H9 (cell line): Measurements from ENCODE around the gene MED25. TPM values are rescaled to one million over a fixed set of nuclear protein-coding genes. Genes with fewer than 3 reads are reported as not detected.
A peak's percentile ranks its signal among the peaks of the same experiment; 100 is the strongest.

ENCODE experiments used
- DNase-seq: peaks from one replicate; pipeline ENCODE4 v3.0.0-alpha.2; 2017
- H2AFZ ChIP-seq: one replicate; pipeline ENCODE4 v1.6.1; 2013; ENCODE audit warnings: mild to moderate bottlenecking, low read length, control low read depth, moderate library complexity
- H2AK5ac ChIP-seq: 2 replicates; pipeline ENCODE4 v1.6.1; 2013; ENCODE audit warnings: low read length, control low read depth, mixed read lengths; ENCODE audit not compliant: insufficient read length
- H2BK120ac ChIP-seq: one replicate; pipeline ENCODE4 v1.6.1; 2013; ENCODE audit warnings: low read depth, mild to moderate bottlenecking, low read length, control low read depth, inconsistent platforms; ENCODE audit not compliant: poor library complexity, severe bottlenecking
- H2BK12ac ChIP-seq: 2 replicates; pipeline ENCODE4 v1.6.1; 2013; ENCODE audit warnings: low read length, control low read depth, mixed read lengths, low read depth; ENCODE audit not compliant: insufficient read length
- H2BK15ac ChIP-seq: 2 replicates; pipeline ENCODE4 v1.6.1; 2013; ENCODE audit warnings: low read depth, low read length, control low read depth
- H2BK20ac ChIP-seq: one replicate; pipeline ENCODE4 v1.6.1; 2013; ENCODE audit warnings: low read depth, mild to moderate bottlenecking, low read length, control low read depth, inconsistent platforms; ENCODE audit not compliant: poor library complexity, severe bottlenecking
- H2BK5ac ChIP-seq: 2 replicates; pipeline ENCODE4 v1.6.1; 2013; ENCODE audit warnings: low read length, control low read depth, mixed read lengths; ENCODE audit not compliant: insufficient read length
- H3K14ac ChIP-seq: 2 replicates; pipeline ENCODE4 v1.6.1; 2013; ENCODE audit warnings: low read length, control low read depth; ENCODE audit not compliant: insufficient read depth
- H3K18ac ChIP-seq: 2 replicates; pipeline ENCODE4 v1.6.1; 2013; ENCODE audit warnings: low read depth, mild to moderate bottlenecking, mixed read lengths, low read length, control low read depth; ENCODE audit not compliant: insufficient read length
- H3K23ac ChIP-seq: 2 replicates; pipeline ENCODE4 v1.6.1; 2013; ENCODE audit warnings: low read length, control low read depth, mixed read lengths, low read depth; ENCODE audit not compliant: insufficient read length
- H3K23me2 ChIP-seq: 2 replicates; pipeline ENCODE4 v1.6.1; 2013; ENCODE audit warnings: low read depth, mild to moderate bottlenecking, mixed read lengths, low read length, control low read depth; ENCODE audit not compliant: insufficient read length, poor library complexity, severe bottlenecking
- H3K27ac ChIP-seq: 2 replicates; pipeline ENCODE4 v1.5.1; 2013; ENCODE audit warnings: low read length, control low read depth, mixed read lengths, low read depth; ENCODE audit not compliant: insufficient read length
- H3K27me3 ChIP-seq: 2 replicates; pipeline ENCODE4 v1.6.1; 2013; ENCODE audit warnings: low read length, control low read depth, inconsistent platforms; ENCODE audit not compliant: insufficient read depth
- H3K4ac ChIP-seq: 2 replicates; pipeline ENCODE4 v1.6.1; 2013; ENCODE audit warnings: low read depth, mild to moderate bottlenecking, control low read depth, inconsistent platforms, low read length, moderate library complexity
- H3K4me1 ChIP-seq: 2 replicates; pipeline ENCODE4 v1.6.1; 2013; ENCODE audit warnings: low read length, control low read depth, inconsistent platforms; ENCODE audit not compliant: insufficient read depth
- H3K4me2 ChIP-seq: 2 replicates; pipeline ENCODE4 v1.6.1; 2013; ENCODE audit warnings: low read length, control low read depth, mixed read lengths; ENCODE audit not compliant: insufficient read length, insufficient read depth
- H3K56ac ChIP-seq: 2 replicates; pipeline ENCODE4 v1.6.1; 2013; ENCODE audit warnings: low read depth, mild to moderate bottlenecking, mixed read lengths, low read length, control low read depth; ENCODE audit not compliant: insufficient read length
- H3K79me1 ChIP-seq: 2 replicates; pipeline ENCODE4 v1.6.1; 2013; ENCODE audit warnings: low read depth, mild to moderate bottlenecking, moderate library complexity, low read length, control low read depth, inconsistent platforms; ENCODE audit not compliant: insufficient read depth, poor library complexity, severe bottlenecking
- H3K79me2 ChIP-seq: 2 replicates; pipeline ENCODE4 v1.6.1; 2013; ENCODE audit warnings: low read length, control low read depth, inconsistent platforms; ENCODE audit not compliant: insufficient read depth
- H3K9ac ChIP-seq: 2 replicates; pipeline ENCODE4 v1.6.1; 2013; ENCODE audit warnings: low read length, control low read depth, mixed read lengths; ENCODE audit not compliant: insufficient read length; ENCODE audit errors: extremely low read depth
- H3K9me3 ChIP-seq: one replicate; pipeline ENCODE4 v1.6.1; 2013; ENCODE audit warnings: low read depth, low read length, inconsistent platforms; ENCODE audit not compliant: control insufficient read depth
- H3T11ph ChIP-seq: one replicate; pipeline ENCODE4 v1.6.1; 2013; ENCODE audit warnings: mild to moderate bottlenecking, low read length, control low read depth, inconsistent platforms
- H4K20me1 ChIP-seq: one replicate; pipeline ENCODE4 v1.6.1; 2013; ENCODE audit not compliant: control insufficient read depth, insufficient read length, insufficient read depth
- H4K5ac ChIP-seq: 2 replicates; pipeline ENCODE4 v1.6.1; 2013; ENCODE audit warnings: low read depth, mild to moderate bottlenecking, mixed read lengths, low read length, control low read depth; ENCODE audit not compliant: insufficient read length
- H4K8ac ChIP-seq: replicated peaks from 2 replicates; pipeline ENCODE4 v1.6.1; 2013; ENCODE audit warnings: low read length, control low read depth, mixed read lengths, low read depth; ENCODE audit not compliant: insufficient read length
- H4K91ac ChIP-seq: 2 replicates; pipeline ENCODE4 v1.6.1; 2013; ENCODE audit warnings: low read depth, mild to moderate bottlenecking, moderate library complexity, mixed read lengths, low read length, control low read depth; ENCODE audit not compliant: insufficient read length
- H3K27ac Mint-ChIP-seq, 3 experiments: 2 replicates in 2 of 3; 3 replicates in 1 of 3; pipeline ENCODE4 v1.8.0; 2020 to 2021; ENCODE audit warnings: mixed read lengths in 3 of 3, mild to moderate bottlenecking in 1 of 3, moderate library complexity in 1 of 3
- H3K27me3 Mint-ChIP-seq: 2 replicates; pipeline ENCODE4 v1.8.0; 2021; ENCODE audit warnings: low read depth, mild to moderate bottlenecking, moderate library complexity, mixed read lengths
- H3K36me3 Mint-ChIP-seq, 3 experiments: 2 replicates in 2 of 3; 3 replicates in 1 of 3; pipeline ENCODE4 v1.8.0; 2020 to 2021; ENCODE audit warnings: low read depth in 3 of 3, mixed read lengths in 3 of 3; ENCODE audit not compliant: insufficient read depth in 1 of 3
- H3K4me1 Mint-ChIP-seq, 2 experiments: 2 replicates each; pipeline ENCODE4 v1.8.0; 2020; ENCODE audit warnings: mixed read lengths in 2 of 2
- H3K4me3 Mint-ChIP-seq, 2 experiments: 2 replicates in 1 of 2; 3 replicates in 1 of 2; pipeline ENCODE4 v1.8.0; 2020 to 2021; ENCODE audit warnings: mild to moderate bottlenecking in 2 of 2, mixed read lengths in 2 of 2, moderate library complexity in 1 of 2
- H3K9me3 Mint-ChIP-seq, 2 experiments: 2 replicates in 1 of 2; 3 replicates in 1 of 2; pipeline ENCODE4 v1.8.0; 2020; ENCODE audit warnings: mild to moderate bottlenecking in 2 of 2, mixed read lengths in 2 of 2, moderate library complexity in 1 of 2
- CTCF ChIP-seq: fragments of 200-600 bp; sonication (generic); conservative IDR thresholded peaks from 3 replicates; pipeline ENCODE4 v1.8.0; 2021; ENCODE audit warnings: antibody characterized with exemption, mild to moderate bottlenecking
- WGBS: extraction: QIAGEN DNeasy Blood & Tissue Kit; methylation state at CpG from one replicate; pipeline ENCODE4 v1.1.7; 2013; ENCODE audit warnings: missing lambda C conversion rate, low lambda C conversion rate, mixed read lengths; ENCODE audit not compliant: insufficient read length; ENCODE audit errors: extremely low coverage; 5-methylcytosine and 5-hydroxymethylcytosine counted together
- total RNA-seq: library from RNA; stranded (reverse); gene quantifications from 2 replicates; pipeline ENCODE4 v1.2.1, GENCODE V29; 2021

MED25 gene
- total RNA-seq, 1 experiment from 2014 or later: 77.5 TPM

GRCh38 chr19:49850487-49851342, 32.6 kb downstream of the MED25 start, which contains the start of gene PTOV1:
Gene PTOV1, plus strand, starts transcription at chr19:49851159.
- H2BK20ac ChIP-seq: no peak within 1 kb of the TSS

More at GRCh38 chr19:49850487-49851342, 32.6 kb downstream of the MED25 start, which contains the start of gene PTOV1:
- Mint-ChIP-seq H3K9me3 (peaks cover 0 to 4% of the 10 kb centered on the region in 2 experiments; a peak in 2 of 5 replicates), H3K27me3 (no peaks in the 10 kb centered on the region; the same call in none of the 2 replicates), H3K36me3 (peaks cover 30 to 43% (median 35%) of the 10 kb centered on the region in 3 experiments), H3K4me3 (peak within 1 kb of the TSS; percentile 81 to 90), H3K27ac (peak within 1 kb of the TSS; percentile 91 to 96 (median 95)), H3K4me1 (peaks cover 22 to 27% of the 10 kb centered on the region in 2 experiments)
- Histone ChIP-seq H4K8ac (no peak within 1 kb of the TSS), H4K5ac (no peak within 1 kb of the TSS), H3K4me2 (peak within 1 kb of the TSS; percentile 90), H3K23ac (no peak within 1 kb of the TSS), H2BK120ac (no peak within 1 kb of the TSS), H4K91ac (no peak within 1 kb of the TSS), H2BK15ac (no peak within 1 kb of the TSS), H3K56ac (no peak within 1 kb of the TSS), H3K79me2 (peaks cover 9% of the 10 kb centered on the region; the same call in 1 of the 2 replicates), H3K14ac (peak within 1 kb of the TSS; percentile 85; the same call in 1 of the 2 replicates), H3K23me2 (peaks cover 10% of the 10 kb centered on the region), H3K27ac (no peak within 1 kb of the TSS), H3K27me3 (no peaks in the 10 kb centered on the region), H3K9ac (peak within 1 kb of the TSS; percentile 66), H2AK5ac (no peak within 1 kb of the TSS), H3K4ac (no peak within 1 kb of the TSS), H3K4me1 (no peaks in the 10 kb centered on the region; the same call in 1 of the 2 replicates), H3K79me1 (peaks cover 11% of the 10 kb centered on the region), H3T11ph (no peak within 1 kb of the TSS), H3K18ac (peak within 1 kb of the TSS; percentile 80), H4K20me1 (peaks cover 3% of the 10 kb centered on the region), H2AFZ (no peak within 1 kb of the TSS), H3K9me3 (no peaks in the 10 kb centered on the region), H2BK12ac (peak within 1 kb of the TSS; percentile 10), H2BK5ac (no peak within 1 kb of the TSS)
- peak; percentile 93 for DNase-seq
- WGBS: no CpG with 5 or more reads among the region's 98 CpGs
- TF ChIP-seq CTCF: no peak
